HG02610 (cell line): Measurements from ENCODE around the gene SLC17A7.

ENCODE experiments used
- ATAC-seq: cut with Tn5 transposase; IDR thresholded peaks from one replicate; pipeline ENCODE4 v1.9.1; 2021; ENCODE audit warnings: mild to moderate bottlenecking, moderate library complexity; ENCODE audit not compliant: unreplicated experiment

The SLC17A7 gene

DNA sequence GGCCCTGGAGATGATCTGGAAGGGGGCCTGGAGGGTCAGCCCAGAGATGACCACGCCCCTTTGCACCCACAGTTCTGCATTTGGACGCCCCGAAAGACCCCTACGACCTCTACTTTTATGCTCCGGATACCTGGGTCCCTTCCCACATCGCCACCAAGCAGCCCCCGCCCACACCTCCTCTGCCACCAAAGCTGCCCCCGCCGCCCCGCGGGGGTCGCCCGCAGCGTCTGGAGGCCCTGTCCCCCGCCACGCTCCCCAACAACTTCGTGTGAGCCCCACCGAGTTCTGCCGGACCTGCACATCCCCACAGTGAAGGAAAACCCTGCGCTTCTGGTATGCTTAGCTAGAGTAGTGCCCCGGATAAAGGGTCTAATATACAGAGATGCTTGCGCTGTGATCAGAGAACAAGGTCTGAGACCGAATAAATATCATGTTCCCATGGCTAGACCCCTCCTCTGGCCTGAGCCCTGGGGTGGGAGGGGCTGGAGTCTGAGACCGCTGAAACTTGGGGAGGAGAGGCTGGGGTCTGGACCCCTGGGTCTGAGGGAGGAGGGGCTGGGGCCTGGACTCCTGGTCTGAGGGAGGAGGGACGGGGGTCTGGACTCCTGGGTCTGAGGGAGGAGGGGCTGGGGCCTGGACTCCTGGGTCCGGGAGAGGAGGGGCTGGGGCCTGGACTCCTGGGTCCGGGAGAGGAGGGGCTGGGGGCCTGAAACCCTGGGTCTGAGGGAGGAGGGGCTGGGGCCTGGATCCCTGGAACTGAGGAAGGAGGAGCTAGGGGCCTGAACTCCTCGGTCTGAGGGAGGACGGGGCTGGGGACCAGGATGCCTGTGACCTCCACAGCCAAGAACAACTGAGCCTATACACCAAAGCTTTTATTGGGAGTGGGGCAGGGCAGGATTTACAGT is 12.5 kb downstream of the SLC17A7 start:
- no peak for ATAC-seq

DNA sequence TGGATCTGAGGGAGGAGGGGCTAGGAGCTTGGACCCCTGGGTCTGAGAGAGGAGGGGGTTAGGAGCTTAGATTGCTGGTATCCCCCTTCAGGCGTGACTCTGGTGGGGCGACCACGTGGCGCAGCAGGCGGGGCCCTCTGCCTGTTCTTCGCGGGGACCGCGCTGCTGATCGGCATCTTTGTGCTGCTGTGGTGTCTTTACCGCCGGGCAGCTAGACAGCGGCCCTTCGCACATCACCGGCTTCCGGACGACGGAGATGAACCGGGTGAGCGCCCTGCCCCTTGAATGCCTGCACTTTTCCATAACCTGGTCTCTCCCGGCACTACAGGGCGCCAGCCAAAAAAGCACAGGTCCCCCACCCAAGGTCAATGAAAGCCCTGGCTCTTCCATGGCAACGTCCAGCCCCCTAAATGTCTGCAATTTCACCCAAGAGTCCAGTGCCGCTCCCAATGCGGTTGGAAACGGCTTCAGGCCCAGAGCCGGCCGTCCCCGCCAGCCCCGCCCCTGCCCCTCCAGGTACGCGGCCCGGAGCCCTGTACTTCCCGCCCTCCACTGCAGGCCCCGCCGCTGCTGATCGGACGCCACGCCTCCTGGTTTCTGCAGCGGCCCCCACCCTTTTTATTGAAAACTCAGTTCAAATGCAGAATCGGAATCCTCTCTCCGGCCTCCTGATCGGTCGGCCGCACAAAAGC is 13.3 kb downstream of the SLC17A7 start:
- no peak for ATAC-seq

DNA sequence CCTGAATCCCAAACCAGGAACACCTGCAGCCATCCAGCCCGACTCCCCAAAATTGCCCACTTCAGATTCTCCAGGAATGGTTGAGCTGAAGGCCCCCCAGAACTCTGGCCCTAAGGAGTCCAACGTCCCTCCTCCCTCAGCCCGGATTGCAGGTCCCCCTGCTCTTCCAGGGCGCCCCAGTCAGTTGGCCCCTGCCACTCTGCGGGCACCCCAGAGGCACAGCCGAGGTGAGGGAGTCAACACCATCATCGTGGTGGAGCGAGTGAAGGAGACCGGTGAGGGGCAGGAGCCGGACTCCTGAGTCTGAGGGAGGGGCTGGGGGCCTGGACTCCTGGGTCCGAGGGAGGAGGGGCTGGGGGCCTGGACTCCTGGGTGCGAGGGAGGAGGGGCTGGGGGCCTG is 14.0 kb downstream of the SLC17A7 start:
- ATAC-seq = no peak

DNA sequence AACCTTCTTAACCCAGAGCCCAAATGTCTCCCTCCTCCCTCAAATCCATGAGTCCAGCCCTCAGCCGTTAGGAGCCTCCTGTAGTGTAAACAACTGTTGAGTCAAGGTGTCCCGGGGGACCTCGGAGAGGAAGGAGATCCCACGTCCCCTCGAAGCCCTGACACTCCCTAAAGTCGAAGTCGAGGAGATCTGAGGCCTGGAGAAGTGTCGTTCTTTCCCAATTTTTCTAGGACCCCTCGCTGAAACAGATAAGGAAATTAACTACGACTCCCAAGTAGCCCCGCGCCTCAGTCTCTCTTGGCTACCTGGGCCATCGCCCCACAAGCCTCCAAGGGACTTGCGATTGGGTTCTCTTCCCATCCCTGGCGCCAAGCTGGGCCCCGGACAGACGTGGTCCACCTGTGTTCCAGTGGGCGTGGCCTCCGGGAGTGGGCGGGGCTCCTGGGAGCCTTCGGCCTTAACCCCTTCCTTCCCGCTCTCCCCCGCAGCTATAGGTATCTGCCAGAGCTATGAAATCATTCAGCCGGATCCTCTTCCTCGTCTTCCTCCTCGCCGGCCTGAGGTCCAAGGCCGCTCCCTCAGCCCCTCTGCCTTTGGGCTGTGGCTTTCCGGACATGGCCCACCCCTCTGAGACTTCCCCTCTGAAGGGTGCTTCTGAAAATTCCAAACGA is 15.3 kb downstream of the SLC17A7 start:
- ATAC-seq = no peak

DNA sequence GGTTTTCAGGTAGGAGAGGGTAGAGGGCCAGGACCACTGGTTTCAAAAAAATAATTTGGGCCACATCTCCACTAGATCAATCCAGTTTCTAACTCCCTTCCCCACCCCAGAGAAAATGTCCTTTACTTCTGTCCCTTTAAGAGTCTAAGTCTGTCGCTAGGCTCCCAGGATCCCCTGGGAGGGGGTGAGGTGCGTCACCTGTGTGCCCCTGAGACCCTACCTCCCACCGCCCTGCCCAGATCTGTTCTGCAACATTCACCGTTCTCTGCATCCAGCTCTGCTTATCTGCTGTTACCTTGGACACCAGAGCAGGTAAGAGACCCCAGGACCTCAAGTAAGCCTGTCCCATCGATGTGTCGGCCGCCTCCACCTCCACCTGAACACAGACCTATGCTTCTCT is 16.1 kb downstream of the SLC17A7 start, which contains the start of gene GFY:
Gene GFY, plus strand, starts transcription at position 211 of the 400 bp plus-strand sequence. CDS start 1,043 bp downstream, outside the sequence.
- no peak for ATAC-seq

DNA sequence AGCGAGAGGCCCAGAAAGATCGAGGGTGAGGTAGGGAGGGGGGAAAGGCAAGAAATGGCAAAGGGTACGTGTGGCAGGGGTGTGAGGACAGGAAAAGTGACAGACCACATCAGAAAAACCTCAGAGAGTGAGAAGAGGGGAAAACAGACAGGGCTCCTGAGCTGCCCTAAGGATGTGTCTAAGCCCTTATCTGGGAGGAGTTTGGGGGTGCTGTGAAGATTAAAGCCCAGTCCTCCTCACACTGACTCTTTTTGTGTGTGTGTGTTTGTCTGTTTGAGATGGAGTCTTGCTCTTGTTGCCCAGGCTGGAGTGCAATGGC is 17.4 kb downstream of the SLC17A7 start:
- no peak for ATAC-seq

DNA sequence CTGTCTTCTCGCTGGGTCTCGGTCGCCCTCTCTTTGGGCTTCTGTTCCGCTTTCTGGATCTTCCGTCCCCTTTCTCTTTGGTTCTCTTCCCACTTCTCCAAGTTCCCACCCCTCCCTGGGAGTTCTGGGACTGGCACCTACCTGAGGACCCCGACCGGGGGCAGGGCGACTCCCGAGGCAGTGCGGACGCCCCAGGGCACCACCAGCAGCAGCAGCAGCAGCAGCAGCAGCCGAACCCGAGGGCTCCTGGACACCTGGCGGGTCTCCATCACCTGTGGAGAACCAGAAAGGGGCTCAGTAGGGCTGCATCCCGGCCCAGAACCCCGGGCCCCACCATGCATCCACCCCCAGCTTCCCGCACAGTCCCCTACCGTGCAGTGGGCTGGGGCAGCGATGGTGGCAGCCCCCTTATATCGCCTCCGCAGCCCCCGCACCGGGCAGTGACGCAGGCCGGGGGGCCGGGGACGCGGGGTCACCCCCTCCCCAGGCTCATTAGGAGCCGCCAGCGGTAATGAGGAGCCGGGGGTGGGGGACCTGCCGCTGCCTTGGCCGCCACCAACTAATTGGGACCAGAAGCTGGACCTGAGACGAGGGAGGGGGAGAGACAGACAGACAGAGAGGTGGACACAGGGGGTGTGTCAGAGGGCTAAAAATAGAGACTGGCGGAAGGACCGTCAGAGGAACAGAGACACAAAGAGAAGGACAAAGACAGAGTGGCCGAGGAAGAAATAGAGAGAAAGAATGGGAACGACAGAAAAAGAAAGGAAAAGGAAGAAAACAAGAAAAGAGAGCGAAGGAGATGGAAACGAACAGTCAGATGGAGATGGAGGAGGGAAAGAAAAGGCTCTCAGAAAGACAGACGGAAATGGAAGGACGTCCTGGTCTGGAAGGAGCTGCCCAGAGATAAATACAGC is 18.0 kb downstream of the SLC17A7 start, which contains the start of gene PTH2:
Gene PTH2, minus strand, starts transcription at position 371 of the 914 bp plus-strand sequence. Its CDS starts 102 bp downstream, at position 269.
- ATAC-seq = no peak

DNA sequence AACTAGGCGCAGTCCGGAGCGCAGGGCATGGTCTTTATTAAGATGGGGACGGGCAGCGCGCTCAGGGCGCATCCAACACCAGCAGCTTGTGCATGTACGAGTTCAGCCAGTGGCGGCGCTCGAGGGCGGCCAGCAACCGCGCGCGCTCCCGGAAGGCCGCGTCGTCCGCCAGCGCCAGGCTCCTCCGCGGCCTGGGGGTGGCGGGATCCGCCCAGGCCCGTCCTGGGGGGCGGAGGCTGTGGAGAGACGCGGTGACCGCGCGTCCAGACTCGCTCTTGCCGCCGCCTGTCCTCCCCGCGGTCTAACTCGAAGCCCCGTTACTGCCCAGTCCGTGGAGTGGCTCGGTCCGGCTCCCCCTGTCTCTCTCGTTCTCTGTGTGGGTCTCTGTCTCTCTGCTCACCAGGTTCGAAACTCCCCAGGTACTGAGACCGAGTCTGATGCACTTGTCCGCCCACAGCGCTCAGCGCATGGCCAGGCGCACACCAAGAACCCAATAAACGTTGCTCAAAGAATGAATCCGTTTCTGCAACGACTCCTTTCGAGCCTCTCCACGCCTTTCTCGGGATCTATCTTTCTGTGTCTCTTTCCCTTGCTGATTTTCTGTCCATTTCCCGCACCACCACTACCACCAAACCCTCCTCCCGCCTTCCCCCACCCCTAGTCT is 18.8 kb downstream of the SLC17A7 start:
- no peak for ATAC-seq

DNA sequence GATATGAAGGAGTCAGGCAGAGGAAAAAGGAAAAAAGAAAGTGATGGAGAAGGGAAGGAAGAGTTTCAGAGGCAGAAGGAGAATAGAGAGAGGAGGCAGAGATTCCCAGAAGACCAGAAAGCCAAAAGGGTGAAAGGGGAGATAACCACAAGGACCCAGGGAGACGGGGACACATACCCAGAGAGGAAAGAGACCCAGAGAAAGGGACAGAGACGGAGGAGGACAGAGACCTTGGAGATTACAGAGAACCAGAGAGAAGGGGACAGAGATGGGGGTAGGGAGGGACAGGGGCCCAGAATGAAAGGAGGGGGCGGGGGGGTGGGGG is 19.5 kb downstream of the SLC17A7 start:
- ATAC-seq = no peak

DNA sequence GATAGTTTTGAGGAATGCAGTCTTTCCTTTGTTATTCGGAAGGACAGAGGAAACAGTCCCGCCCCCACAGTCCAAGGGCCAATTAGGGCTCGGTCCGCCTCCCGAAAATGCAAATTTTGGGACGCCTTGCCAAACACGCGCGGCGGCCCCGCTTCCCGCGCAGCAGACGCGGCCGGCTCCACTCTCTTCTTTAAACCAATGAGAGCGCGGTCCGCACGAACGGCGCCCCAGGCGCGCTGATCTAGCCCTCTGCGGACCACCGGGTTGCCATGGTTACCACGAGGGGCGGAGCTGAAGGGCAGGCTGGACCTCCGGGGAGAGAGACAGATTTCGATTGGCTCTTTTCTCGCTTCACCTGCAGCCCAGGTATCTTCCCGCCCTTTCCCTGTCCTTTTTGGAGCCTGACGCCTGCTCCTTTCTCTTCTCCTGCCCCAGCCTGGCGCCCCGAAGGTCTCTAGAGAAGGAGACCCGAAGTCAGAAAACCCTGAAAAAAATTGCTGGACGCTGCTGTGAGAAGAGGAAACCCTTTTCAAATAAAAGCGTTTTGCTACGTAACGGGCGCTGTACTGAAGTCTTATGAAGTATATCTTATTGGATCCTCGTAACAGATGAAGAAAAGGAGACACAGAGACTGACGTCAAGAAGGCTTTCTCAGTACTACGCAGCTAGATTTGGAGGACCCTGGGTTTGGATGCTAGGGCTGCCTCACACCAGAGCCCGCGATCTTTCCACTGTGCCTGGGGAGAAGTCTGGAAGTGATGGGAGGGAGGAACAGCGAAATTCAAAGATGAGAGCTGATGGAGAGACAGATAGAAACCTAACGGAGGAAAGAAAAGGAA is 20.1 kb downstream of the SLC17A7 start:
- no peak for ATAC-seq

DNA sequence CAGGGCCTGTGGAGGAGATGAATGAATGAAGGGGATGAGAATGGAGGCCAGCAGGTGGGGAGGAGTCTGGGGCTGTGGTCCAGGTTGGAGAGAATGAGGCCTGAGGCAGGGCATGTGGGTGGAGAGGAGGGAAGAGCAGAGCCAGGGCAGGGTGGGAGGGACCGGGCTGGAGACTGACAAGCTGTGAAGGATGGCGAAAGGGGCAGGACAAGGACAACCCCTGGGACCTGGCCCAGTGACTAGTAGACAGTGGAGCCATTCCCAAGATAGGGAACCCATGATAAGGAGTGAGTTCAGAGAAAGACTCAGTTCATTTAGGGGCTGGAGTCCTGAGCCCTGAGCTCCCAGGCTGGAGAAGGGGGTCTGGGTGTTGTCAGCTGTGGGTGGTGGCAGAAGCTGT is 21.1 kb downstream of the SLC17A7 start:
- no peak for ATAC-seq

DNA sequence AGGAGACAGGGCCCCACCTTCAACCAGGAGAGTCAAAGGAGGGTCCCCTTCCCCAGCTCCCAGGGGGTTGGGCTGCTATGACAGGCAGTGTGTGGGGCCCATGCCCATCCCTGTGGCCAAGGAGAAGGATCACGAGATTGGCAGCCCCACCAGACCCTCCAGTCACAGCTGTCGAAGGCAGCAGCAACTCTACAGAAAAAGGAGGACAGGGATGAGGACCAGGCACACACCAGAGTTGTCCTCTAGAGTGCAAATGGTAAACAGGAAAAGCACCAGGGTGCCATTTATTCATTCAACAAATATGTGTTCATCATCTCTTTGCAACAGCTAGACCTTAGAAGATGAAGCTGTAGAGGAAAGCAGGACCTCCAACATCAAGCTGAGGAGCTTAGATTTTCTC is 22.2 kb downstream of the SLC17A7 start:
- no peak for ATAC-seq

DNA sequence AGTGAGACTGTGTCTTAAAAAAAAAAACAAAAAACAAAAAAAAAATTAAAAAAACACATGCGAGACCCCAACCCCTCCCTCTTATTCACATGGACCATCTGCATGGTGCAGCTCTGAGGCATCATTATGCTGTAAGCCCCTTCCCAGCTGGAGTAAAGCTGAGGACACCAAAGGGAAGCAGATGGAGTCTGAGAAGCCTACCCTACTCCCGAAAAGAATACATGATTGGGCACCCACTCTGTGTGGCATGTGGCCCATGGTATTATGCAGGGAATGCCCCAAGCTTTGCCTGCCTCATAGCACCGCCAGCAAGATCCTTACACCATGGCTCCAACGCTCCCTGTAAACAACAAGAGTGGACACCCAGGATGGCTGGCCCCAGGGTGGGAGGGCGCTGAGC is 22.8 kb downstream of the SLC17A7 start:
- ATAC-seq = no peak

DNA sequence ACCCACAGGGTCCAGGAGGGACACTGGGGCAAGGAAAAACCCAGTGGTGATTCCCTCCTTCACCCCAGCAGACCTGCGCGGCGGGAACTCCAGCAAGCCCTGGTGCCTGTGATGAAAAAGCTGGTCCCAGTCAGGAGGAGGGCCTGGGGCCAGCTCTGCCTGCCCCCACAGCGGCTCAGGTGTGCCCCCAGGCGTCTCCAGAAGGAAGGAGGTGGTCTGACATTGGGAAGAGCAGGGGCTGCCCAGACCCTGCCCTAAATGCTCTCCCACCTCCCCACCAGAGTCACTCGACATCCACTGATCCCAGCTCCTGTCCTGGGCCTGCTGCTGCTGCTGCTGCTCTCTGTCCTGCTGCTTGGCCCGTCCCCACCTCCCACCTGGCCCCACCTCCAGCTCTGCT is 24.2 kb downstream of the SLC17A7 start:
- no peak for ATAC-seq

DNA sequence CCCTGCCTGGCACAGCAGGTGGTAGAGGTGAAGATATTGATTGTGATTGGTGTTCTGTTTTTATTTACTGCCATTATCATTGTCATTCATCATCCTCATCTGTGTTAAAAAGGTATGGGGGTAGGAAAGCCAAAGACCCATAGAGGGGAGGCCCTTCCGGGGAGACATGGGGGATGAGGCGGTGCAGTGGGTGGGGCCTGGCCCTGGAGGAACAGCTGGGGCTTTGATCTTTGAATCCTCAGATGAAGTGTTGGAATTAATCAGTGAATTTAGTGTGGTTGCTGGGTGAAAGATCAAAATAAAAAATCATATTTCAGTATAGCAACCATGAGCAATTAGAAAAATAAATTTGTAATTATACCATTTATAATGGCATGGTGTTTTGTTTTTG is 25.5 kb downstream of the SLC17A7 start:
- no peak for ATAC-seq

DNA sequence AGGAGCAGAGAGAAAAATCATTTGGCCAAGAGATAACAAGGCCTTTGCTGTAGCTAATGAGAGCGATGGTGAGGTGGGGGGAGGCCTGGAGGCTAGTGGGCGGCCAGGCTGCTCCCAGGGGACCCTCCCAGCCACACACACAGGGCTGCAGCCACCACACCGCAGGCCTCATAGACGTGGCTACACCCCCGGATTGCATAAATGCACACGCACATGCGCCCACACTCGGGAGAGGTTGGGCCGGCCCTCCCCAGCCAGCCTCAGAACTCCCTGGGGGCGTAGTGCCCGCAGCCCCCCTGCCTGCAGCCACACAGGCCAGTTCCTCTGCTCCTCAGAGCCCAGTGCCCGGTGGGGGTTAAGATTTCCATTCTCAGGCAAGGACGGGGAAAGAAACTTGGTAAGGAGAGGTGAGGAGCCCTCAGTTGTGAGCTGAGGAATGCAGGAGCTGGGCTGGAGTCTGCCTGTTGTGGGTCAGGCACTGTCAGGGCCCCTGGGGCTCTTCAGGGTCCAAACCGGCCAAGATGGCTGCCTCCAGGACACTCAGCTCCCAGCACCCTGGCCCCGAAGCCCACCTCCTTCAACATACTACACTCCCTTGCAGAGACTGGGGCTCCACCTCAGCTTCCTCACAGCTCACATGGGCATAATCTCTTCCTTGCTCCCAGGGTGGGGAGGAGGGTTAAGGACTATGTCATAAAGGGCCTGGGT is 26.1 kb downstream of the SLC17A7 start:
- no peak for ATAC-seq

DNA sequence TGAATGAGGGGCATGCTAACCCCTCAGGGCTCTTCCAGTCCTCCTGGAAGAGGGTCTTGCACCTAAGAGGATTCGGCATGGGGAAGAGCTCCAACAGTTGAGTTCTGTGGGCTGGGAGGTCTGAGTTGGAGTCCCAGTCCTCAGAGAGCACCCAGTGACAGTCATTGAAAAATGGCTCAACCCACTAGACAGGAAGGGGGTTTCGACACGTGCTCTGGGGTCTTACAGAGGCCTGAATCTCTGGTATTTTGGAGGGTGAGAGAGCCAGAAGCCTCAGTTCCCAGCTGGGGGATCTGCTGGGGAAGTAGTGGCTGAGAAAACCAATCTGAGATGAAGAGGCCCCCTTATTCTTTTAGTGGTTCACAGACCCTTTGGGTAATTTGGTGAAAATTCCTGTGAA is 27.1 kb downstream of the SLC17A7 start:
- ATAC-seq = no peak

DNA sequence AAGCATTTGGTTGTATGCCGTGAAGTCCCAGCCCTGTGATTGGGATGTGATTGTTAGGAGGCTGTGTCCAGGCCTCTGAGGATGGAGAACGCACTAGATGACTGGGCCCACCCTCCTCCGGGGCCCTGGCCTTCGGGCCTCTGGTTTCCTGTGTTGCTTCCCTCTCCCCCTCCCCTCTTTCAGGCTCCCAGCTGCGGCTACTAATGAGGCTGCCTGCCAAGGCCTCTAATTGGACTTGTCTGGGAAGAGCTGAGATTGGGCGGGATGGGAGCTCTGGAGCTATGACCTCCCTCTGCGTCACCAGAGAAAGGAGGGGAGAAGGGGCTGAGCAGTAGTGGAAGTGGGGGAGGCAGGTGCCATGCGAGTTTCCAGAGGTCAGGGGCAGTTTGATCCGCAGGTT is 28.0 kb downstream of the SLC17A7 start:
- ATAC-seq = no peak
